EL (cell line): ENCODE measurements around the gene AGTRAP.
A peak's percentile ranks its signal among the peaks of the same experiment; 100 is the strongest.

Source experiments
- DNase-seq: peaks from one replicate; pipeline ENCODE4 v3.0.0-alpha.2; 2016

The AGTRAP gene

DNA sequence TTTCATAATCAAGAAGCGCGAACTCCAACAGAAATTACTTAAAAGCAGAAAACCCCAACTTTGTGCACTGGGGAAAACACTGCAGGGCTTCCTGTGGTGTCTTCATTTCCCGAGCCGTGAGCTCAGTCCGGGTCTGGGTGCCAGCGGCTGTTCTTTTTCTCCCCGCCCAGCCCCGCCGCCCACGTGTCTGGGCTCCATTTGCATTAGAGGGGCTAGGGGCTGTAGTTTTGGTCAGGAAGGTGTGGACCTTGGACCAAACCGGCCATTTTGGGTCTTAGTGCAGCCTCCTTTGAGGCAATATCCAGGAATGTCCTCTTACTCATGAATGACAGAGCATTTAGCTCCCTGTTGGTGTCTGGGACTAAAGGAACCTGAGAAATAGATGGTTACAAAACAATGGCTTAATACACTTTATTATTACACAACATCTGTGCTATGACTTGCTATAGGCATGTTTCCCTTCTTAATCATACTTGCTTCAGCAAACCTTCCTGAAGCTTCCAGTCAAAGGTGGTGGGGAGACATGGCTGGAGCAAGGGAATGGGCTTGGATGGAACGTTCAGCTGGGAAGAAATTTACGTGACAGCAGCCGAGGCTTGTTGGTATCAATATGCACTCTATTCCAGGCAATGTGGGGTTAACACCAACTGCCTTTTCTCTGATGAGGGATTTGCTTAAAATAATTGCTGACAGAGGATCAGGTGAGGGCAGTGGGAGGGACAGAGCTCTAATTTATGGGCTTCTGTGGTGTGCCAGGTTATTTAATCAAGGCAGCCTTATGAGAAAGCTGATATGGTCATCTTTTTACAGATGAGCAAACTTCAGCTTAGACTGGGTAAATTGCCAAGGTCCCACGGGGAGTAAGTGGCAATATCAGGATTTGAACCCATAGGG, 1.1 kb downstream of the AGTRAP start:
- peak; percentile 63 for DNase-seq

DNA sequence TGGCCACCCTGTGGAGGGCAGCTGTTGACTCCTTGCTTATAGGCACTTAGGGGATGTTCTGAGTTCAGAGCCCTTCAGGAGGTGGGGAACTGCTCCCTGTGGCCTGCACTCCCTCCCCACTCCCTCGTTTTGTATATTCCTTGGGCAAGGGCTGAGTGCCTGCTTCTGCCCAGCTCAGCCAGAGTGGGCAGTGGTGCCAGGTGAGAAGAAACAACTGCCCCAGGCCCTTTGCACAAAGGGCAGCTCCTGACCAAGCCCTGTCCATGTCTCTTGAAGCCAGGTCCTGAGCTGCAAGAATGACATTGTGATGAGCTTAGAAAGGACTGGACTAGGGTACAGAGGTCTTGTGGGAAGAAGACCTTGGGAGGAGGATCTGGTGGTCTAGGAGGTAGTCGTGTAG, 2.2 kb downstream of the AGTRAP start:
- DNase-seq: no peak

DNA sequence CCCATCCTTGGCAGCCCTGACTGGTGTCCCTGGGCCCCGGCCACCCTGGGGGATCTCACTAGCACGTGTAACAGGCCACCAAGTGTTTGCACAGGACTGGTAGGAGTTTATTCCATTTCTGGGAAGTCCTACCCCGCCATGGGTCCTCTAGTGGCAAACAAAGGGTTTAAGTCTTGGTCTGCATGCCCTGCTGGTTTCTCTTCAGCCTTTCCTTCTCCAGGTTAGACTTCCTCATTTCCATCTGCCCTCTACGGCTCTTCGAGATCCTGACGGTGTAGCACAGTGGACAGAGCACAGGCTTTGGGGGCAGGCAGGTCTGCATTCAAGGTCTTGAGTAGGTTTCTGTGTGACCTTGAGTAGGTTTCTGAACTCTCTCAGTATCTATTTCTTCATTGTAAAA, 2.8 kb downstream of the AGTRAP start:
- DNase-seq: no peak

DNA sequence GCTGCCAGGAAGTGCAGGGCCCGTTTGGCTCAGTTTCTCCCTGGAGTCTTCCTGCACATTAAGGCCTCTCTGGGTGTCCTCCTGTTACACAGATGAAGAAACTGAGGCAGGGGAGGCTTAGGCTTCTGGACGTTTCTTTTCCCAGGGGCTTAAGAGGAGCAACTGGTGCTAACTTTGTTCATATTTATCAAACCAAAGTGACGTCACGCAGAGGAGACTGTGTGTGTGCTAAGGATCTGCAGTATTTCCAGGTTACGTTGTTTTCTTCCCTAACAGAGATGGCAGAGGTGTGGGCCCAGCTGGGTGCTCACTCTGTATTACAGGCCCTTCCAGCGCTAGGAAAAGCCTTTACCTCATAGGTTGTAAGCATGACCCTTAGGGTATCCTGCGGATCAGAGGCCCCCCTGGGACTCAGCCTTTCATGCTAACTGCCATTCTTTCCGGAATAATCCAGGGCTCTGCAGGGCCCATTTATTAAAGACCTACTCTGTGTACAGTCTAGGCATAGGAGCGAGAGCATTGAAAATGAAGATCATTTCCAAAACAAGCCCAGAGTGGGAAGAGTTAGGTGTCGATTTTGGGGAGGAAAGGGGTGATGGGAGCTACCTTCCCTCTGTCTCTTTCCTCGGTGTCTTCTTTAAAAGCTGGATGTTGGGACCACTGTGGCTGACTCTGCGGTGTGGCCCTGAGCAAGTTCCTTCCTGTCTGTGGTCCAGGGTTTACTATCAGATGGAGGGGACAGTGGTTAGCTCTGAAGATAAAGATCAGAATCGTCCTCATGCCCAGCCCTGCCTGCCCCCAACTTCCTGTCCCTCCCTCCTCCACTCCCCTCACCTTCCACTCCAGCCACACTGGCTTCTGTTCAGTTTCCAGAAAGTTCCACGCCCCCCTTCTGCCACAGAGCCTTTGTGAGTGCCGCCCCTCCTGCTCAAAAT, 4.6 kb downstream of the AGTRAP start:
- DNase-seq: peak; percentile 14

DNA sequence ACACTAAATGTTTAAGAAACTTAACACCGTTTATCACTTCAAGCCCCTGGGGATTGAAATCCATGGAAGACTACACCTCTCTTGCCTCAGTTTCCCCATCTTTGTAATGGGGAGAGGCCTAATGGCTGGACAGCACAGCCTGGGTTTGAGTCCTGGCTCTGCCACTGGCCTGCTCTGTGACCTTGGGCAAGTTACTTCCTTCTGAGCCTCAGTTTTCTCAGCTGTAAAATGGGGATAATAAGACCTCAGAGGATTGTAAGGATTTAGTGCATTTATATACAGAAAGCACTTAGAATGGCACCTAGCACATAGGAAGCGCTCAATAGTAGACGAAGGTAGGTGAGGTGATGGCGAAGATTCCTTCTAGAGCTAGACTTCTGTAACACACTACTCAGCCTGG, 5.5 kb downstream of the AGTRAP start:
- no peak for DNase-seq

DNA sequence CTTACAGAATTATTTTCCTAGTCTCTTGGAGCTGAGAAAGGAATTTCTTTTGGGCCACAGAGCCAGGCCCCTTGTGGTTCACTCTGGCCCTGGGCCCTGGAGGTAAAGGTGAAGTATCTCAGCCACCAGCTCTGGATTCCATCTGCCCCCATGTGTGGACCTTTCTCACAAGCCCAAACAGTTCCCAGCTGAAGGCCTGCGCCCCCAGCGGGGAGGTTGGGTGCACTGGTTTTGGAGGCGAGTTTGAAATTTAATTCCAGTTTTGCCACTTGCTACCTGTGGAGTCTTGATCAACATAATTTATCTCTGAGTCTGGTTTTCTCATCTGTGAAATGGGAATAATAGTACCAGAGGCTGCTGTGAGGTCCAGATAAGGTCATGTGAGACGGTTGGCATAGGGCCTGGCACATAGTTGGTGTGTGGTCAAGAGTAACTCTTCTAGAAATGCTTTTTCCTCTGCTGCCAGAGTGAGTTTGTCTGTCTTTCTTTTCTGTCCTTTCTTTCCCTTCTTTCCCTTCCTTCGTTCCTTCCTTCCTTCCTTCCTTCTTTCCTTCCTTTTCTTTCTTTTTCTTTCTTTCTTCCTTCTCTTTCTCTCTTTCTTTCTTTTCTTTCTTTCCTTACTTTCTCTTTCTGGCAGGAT, 6.1 kb downstream of the AGTRAP start:
- DNase-seq: no peak

DNA sequence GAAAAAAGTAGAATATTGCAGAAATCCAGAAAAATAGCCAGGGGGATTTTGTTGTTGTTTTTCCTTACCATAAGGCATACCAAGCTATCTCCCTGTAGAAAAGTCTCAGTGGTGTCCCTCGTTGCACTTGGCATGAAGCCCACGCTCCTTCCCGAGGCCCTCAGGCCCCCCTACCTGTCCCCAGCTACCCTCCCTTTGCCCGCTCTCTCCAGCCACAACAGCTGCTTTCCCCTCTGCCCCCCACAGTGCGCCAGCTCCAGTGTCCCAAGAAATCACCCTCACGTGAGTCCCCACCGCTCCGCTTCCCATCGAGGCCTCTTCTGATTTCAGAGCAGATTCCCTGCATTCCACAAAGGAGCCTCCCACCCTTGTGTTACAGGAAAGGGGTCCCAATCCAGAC, 8.4 kb downstream of the AGTRAP start:
- DNase-seq: no peak

DNA sequence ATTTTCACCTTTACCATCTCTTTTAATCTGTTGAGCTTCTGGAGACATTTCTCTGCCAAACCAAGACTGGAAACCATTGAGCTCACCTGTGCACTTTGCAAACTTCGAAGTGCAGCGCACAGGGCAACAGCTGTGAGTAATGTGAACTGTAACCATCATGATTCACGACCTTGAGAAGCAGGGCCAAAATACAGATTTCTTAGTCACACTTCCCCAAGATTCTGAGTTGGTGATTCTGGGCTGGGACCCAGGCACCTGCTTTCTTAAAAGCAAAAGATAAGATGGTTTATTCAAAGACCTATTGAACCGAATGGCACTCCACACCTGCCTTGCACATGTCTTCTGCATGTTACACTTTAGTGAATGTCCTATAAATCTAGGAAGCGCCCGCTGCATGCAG, 10.2 kb downstream of the AGTRAP start:
- no peak for DNase-seq

DNA sequence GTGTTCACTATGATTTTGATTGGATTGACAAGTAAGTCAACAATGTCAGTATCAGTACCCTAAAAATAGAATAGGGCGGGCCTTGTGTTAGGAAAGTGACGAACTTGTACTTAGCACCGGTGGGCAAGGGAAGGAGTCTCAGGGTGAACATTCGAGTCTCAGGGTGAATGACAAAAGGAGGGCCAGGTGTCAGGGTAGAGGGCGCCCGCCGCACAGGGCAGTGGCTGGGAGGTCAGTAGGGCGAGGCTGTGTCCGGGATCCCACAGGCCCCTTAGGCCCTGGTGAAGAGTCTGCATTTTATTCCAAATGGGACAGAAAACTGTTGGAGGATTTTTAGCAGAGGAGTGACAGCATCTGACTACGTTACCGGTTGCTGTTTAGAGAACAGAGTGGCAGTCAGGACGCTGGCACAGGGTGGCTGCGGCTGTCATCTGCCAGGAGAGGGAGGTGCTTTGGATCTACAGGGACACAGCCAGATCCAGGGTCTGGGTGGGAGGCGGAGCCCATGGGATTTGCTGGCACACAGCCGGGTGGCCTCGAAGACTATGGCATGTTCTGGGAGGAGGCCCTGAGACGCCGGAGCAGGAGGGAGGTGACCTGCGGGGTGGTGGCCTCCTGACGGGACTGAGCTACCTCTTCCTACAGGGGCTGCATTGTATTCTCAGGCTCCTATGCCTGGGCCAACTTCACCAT, 11.0 kb downstream of the AGTRAP start:
- DNase-seq: no peak

DNA sequence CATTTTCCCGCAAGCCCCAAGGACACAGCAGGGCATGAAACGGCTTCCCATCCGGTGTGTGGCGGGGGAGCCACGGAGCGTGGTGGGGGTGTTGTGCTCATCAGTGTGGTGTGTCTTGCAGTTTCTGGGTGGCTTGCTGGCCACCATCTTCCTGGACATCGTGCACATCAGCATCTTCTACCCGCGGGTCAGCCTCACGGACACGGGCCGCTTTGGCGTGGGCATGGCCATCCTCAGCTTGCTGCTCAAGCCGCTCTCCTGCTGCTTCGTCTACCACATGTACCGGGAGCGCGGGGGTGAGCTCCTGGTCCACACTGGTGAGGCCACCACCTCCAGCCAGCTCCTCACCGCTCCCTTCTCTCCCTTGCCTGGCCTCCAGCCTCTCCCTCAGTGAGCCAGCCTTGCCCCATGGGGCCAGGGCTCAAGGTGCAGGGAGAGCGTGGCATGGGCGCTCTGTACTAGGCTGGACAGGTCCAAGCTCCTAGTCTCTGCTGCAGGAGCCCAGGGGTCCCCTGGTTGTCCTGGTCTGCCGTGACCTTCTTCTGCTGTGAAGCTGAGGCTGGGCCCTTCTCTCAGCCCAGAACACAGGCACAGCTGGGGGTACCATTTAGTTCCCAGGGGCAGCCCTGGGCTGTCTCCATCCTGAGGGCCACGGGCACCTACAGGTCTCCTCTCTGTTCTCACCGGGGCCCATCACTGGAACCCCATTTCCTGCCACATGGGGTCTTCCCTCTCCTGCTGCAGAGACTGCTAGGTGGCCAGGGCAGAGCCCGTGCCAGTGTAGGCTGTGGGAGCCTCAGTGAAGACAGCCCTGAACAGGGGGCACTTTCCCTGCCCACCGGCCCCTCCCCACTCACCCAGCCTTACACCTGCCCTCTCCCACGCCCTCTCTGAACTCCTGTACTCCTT, 12.6 kb downstream of the AGTRAP start:
- no peak for DNase-seq

DNA sequence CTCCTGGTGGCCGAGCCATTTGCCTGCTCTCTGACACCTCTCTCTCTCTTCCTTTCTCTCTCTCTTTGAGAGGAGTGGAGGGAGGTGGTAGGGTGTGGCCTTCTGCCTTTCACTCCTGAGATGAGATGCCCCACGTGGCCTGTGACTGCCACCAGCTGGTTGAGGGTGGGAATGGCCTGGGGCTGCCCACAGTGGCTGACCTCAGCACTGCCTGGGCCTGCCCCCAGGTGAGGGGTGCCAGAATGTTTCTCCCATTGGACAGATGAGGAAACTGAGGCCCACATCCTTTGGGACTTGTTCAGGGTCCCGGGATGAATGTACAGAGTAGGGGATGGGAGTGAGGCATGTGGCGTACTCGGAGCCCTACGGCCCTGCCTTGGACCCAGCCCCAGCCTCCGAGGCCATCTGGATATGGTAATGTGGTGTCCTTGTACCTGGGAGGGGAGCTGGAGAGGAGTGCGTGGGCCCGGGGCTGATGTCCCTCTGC, 13.3 kb downstream of the AGTRAP start:
- DNase-seq: peak; percentile 38

DNA sequence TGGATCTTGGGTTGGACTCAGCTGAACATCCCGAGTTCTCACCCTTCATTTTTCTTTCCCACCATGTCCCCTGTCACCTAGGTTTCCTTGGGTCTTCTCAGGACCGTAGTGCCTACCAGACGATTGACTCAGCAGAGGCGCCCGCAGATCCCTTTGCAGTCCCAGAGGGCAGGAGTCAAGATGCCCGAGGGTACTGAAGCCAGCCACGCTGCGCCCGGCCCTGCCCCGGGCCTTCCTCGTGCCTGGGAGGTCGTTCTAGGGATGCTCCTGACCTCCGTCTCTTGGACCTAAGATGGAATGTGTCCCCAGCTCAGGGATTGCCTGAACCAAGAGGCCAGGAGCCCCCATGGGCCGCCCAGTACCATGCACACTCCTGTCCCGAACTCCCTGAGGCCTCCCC, 14.1 kb downstream of the AGTRAP start:
- DNase-seq: no peak

DNA sequence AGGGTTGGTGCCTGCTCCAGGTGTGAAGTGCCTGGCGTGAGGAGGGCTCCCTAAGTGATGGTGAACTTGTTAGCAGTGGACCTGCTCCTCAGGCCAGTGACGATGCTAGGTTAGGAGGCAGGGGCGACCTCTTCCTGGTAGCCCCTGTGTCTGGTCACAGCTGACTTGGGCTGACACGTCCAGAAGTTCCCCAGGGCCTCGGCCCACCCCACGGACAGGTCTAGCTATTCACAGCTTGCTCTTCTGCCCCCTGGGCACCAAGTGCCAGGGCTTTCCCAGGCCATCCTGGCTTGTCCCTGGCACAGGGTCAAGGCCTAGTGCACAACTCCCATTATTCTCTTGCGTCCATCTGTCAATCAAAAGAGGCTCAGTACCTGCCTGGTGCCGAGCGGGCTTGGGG, 15.2 kb downstream of the AGTRAP start:
- DNase-seq: no peak

DNA sequence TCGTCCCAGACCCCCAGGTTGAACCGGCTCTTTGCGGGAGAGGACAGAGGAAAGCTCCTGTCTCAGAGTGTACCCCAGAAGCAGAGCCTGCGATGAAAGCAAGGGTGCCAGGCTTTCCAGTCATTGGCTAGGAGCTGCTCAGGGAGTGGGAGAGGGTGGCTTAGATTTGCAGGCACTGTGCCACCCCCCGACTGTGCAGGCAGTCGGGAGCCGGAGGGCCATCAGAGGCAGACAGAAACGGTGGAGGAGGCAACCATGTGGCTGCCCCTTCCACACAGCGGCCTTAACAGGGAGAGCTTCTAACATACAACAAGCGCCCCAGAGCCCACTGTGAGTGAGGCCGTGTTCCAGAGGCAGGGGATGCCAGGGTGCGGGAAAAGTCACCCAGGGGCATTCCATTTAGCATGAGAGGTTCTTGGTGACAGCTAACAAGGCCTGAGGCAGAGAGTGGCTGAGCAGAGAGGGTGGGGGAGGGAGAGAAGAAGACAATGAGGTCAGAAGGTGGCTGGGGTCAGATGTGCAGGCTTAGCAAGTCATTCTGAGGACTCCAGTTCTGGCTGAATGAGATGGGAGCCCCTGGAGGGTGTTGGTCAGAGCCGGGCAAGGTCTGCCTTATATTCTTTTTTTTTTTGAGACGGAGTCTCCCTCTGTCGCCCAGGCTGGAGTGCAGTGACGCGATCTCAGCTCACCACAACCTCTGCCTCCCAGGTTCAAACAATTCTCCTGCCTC, 16.6 kb downstream of the AGTRAP start:
- no peak for DNase-seq

DNA sequence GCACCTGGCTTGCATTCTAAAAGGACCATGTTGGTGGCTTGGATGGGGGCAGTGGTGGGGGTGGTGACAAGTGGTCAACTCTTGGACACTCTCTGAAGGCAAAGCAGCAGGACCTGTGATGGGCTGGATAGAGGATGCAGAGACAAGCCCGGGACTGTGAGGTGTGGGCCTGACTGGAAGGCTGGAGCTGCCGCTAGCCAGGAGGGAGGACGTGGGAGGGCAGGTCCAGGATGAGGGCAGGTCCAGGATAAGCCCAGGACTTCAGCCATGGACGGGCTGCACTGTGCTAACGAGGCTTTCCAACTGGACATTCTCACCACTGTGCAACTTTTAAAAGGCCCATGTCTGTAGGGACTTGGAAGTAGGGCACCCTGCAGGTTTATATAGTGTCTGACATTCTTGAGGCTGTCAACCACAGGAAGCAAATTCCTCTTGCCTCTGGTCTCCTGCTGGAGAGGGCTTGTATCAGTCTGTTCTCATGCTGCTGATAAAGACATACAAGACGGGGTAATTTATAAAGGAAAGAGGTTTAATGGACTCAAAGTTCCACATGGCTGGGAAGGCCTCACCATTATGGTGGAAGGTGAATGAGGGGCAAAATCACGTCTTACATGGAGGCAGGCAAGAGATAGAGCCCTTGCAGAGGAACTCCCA, 17.7 kb downstream of the AGTRAP start:
- peak; percentile 28 for DNase-seq

DNA sequence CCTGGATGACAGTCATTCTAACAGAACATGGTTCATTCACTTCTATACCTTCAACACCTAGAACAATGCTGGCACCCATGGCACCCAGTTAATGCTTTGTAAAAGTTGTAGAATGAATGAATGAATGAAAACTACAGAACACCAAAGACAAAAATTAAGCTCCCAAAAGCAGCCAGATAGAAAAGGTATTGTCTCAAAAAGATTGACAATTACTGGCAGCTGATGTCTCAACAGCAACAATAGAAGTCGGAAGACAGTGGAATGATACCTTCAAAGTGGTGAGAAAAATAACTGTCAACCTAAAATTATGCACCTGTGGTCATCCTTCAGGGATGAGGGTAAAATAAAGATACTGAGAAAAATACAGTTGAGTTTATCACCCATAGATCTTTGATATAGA, 21.1 kb downstream of the AGTRAP start:
- DNase-seq: no peak

DNA sequence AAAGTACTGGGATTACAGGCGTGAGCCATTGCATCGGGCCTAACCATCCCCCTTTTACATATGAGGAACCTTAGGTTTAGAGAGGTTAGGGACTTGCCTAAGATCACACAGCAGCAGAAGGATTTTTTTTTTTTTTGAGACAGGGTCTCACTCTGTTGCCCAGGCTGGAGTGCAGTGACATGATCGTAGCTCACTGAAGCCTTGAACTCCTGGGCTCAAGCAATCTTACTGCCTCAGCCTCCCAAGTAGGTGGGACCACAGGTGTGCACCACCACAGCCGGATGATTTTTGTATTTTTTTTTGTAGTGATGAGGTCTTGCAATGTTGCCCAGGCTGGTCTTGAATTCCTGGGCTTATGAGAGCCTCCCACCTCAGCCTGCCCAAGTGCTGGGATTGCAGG, 23.9 kb downstream of the AGTRAP start:
- no peak for DNase-seq

DNA sequence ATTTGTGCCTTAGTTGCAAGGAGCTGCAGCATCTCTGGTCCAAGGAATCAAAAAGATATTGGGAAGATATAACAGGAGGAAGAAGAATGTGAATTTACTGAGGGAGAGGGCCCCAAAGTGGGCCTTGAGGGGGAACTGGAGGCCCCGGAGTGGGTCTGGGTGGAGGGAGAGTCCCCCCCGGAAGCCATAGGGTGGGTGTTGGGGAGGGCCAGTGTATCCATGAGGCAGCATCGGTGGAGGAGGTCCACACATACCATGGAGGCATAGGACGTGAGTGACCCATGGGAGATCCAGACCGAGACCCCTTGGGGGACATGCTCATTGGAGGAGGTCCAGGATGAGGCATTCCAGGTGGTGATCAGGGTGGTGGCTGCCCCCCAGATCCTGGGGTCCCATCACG, 25.3 kb downstream of the AGTRAP start:
- DNase-seq: no peak

DNA sequence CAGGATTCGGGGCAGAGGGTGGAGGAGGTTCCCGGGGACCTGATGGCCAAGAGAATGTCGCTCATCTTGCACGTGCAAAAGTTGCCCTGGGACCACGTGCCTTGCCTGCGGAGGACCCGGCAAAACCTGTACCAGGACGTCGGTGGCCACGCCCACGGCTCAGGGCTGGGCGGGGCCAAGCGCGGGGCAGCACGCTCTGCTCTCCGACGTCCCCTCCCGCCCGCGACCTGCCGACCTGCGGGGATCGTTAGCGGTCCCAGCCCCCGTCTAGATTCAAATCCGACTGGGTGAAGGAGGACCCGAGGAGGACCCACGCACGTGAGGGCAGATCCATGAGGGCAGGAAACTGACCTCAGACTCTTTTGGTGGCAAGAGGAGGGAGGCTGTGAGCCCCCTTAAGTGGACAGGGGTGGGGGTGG, 26.1 kb downstream of the AGTRAP start, which contains the start of gene C1orf167:
Gene C1orf167, plus strand, starts transcription at position 206 of the 419 bp plus-strand sequence. CDS start 2,208 bp downstream, outside the sequence.
- no peak for DNase-seq

DNA sequence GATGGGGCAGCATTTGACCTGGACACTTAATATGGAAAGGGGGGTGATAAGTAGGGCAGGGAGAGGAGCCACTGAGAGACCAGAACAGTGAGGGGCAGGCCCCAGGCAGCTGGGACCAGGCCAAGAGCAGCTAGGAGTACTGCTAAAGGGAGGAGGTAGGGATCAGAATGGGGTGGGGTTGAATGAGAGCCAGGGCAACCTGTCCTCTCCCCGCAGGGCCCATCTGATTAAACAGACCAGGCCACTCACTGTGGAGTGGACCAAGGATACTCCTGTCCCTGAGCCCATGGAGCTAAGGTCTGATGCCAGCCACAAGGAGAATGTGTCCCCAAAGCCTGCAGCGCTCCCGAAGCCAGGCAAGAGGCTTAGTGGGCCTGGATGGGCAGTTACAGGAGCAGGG, 28.2 kb downstream of the AGTRAP start:
- no peak for DNase-seq
